K562 (cell line): ENCODE measurements around the gene FANCC. TPM values are rescaled to one million over a fixed set of nuclear protein-coding genes. Genes with fewer than 3 reads are reported as not detected.

Experiments used
- ATAC-seq: fragments of 200-7000 bp; cut with Tn5 transposase; 3 replicates; pipeline ENCODE4 v1.9.1; 2020; ENCODE audit warnings: moderate library complexity
- BruUV-seq: library from RNA; stranded (reverse); fragments of 400-500 nt; replicated peaks from 2 replicates; lab custom pipeline; 2021; lab: Mats Ljungman, UMichigan
- CTCF ChIA-PET: fragments of 300-600 bp; formaldehyde crosslinking; extraction: SDS; loops from one replicate; lab custom pipeline; 2021; ENCODE audit warnings: low intra/inter-chr PET ratio; lab: Yijun Ruan, JAX
- POLR2A ChIA-PET: fragments of 300-600, 350-650 bp; sonication (Branson Sonifier 250); formaldehyde crosslinking; extraction: SDS; loops from one replicate; lab custom pipeline; 2021; ENCODE audit warnings: antibody characterized with exemption, inconsistent platforms; lab: Yijun Ruan, JAX
- DNase-seq, 4 experiments: peaks; one replicate each; pipeline versions ENCODE4 v3.0.0 to v3.0.0-alpha.2; 2011 to 2018; ENCODE audit warnings: low spot score in 3 of 4, mixed read lengths in 3 of 4; ENCODE audit errors: extremely low read depth in 1 of 4
- FAIRE-seq: peaks from 2 replicates; lab custom pipeline; 2011; peaks lifted over from hg19 to GRCh38; lab: Jason Lieb, UNC
- H2AFZ ChIP-seq: 2 replicates; pipeline ENCODE4 v1.6.0; 2011; ENCODE audit warnings: low read depth, low read length, control low read depth, inconsistent platforms
- H3K27ac ChIP-seq: fragments of 200-600 bp; 3 replicates; pipeline ENCODE4 v1.8.0; 2011; ENCODE audit warnings: low read depth, mild to moderate bottlenecking, control low read depth, inconsistent platforms, low read length, moderate library complexity, mixed read lengths; ENCODE audit errors: extremely low read depth
- H3K27me3 ChIP-seq, 2 experiments: fragments of 300-600 bp in 1 of 2; 2 replicates in 1 of 2; 3 replicates in 1 of 2; pipeline versions ENCODE4 v1.6.0 to v1.8.0; 2011; ENCODE audit warnings: inconsistent platforms in 2 of 2, low read length in 2 of 2, mild to moderate bottlenecking in 1 of 2, mixed read lengths in 1 of 2, moderate library complexity in 1 of 2; ENCODE audit not compliant: control insufficient read depth in 2 of 2, insufficient read depth in 2 of 2
- H3K36me3 ChIP-seq: fragments of 300-600 bp; 3 replicates; pipeline ENCODE4 v1.8.0; 2011; ENCODE audit warnings: mild to moderate bottlenecking, low read length, inconsistent platforms; ENCODE audit not compliant: control insufficient read depth, insufficient read depth
- H3K4me1 ChIP-seq, 2 experiments: fragments of 200-600 bp in 1 of 2; replicated peaks in 1 of 2; 2 replicates in 1 of 2; 3 replicates in 1 of 2; pipeline versions ENCODE4 v1.5.1 to v1.8.0; 2011; ENCODE audit warnings: inconsistent platforms in 2 of 2, low read length in 2 of 2, mild to moderate bottlenecking in 1 of 2, mixed read lengths in 1 of 2, moderate library complexity in 1 of 2; ENCODE audit not compliant: control insufficient read depth in 2 of 2, insufficient read depth in 2 of 2
- H3K4me2 ChIP-seq: 2 replicates; pipeline ENCODE4 v1.6.1; 2011; ENCODE audit warnings: low read length, control low read depth, inconsistent platforms, mixed read lengths; ENCODE audit not compliant: insufficient read depth
- H3K4me3 ChIP-seq: fragments of 200-600 bp; sonication (generic), shearing (Covaris generic); 2 replicates; pipeline ENCODE4 v1.5.1; 2016; ENCODE audit warnings: control low read depth, inconsistent platforms
- H3K79me2 ChIP-seq: fragments of 200-600 bp; 3 replicates; pipeline ENCODE4 v1.8.0; 2011; ENCODE audit warnings: low read length, inconsistent platforms; ENCODE audit not compliant: control insufficient read depth, insufficient read depth
- H3K9ac ChIP-seq, 2 experiments: 2 replicates each; pipeline versions ENCODE4 v1.6.0 to v1.6.1; 2011; ENCODE audit warnings: low read depth in 2 of 2, low read length in 2 of 2, control low read depth in 1 of 2, inconsistent platforms in 1 of 2, mild to moderate bottlenecking in 1 of 2, mixed read lengths in 1 of 2; ENCODE audit not compliant: insufficient read depth in 1 of 2
- H3K9me1 ChIP-seq: one replicate; pipeline ENCODE4 v1.6.0; 2011; ENCODE audit warnings: inconsistent platforms, mild to moderate bottlenecking, low read length, moderate library complexity; ENCODE audit not compliant: control insufficient read depth, insufficient read depth
- H3K9me3 ChIP-seq: replicated peaks from 2 replicates; pipeline ENCODE4 v1.5.1; 2011; ENCODE audit warnings: low read depth, low read length, inconsistent platforms; ENCODE audit not compliant: control insufficient read depth, insufficient read depth
- H4K20me1 ChIP-seq: replicated peaks from 2 replicates; pipeline ENCODE4 v1.6.1; 2011; ENCODE audit warnings: low read length, inconsistent platforms, mixed read lengths; ENCODE audit not compliant: control insufficient read depth, insufficient read depth
- ADNP ChIP-seq: fragments of 200-800 bp; sonication (Bioruptor generic); IDR thresholded peaks from 2 replicates; pipeline ENCODE4 v1.6.1; 2016; ENCODE audit warnings: missing genetic modification characterization, missing compliant biosample characterization
- ATF1 ChIP-seq, 2 experiments: fragments of 450-650 bp in 1 of 2; IDR thresholded peaks; 2 replicates each; pipeline ENCODE4 v1.6.1; 2016; ENCODE audit warnings: missing compliant biosample characterization in 1 of 2, missing genetic modification characterization in 1 of 2
- CBFA2T2 ChIP-seq: fragments of 450-650 bp; conservative IDR thresholded peaks from 2 replicates; pipeline ENCODE4 v1.6.1; 2017; ENCODE audit warnings: mild to moderate bottlenecking
- CEBPB ChIP-seq: fragments of 450-650 bp; IDR thresholded peaks from 2 replicates; pipeline ENCODE4 v1.6.1; 2016; ENCODE audit warnings: missing genetic modification characterization, missing compliant biosample characterization
- PHF20 ChIP-seq: fragments of 450-650 bp; IDR thresholded peaks from 2 replicates; pipeline ENCODE4 v1.6.1; 2018; ENCODE audit not compliant: partially characterized antibody
- RBM39 ChIP-seq: fragments of 200-400 bp; formaldehyde crosslinking; optimal IDR thresholded peaks from 2 replicates; pipeline ENCODE3; 2018; ENCODE audit warnings: low read depth, low read length
- SMC3 ChIP-seq: conservative IDR thresholded peaks from 2 replicates; pipeline ENCODE4 v1.6.1; 2011; ENCODE audit warnings: low read depth, low read length, improper control_type of control experiment; ENCODE audit not compliant: insufficient read depth
- TEAD4 ChIP-seq, 2 experiments: sonication (generic) in 1 of 2; formaldehyde crosslinking in 1 of 2; IDR thresholded peaks; 2 replicates each; pipeline versions ENCODE4 v1.6.1 to v1.8.0; 2012 to 2022; ENCODE audit warnings: borderline replicate concordance in 1 of 2, inconsistent platforms in 1 of 2, low read length in 1 of 2, mild to moderate bottlenecking in 1 of 2, missing genetic modification reagents in 1 of 2
- XRCC5 ChIP-seq: fragments of 200-400 bp; formaldehyde crosslinking; IDR thresholded peaks from 2 replicates; pipeline ENCODE4 v1.6.1; 2017; ENCODE audit warnings: low read depth, mild to moderate bottlenecking, low read length
- ZNF253 ChIP-seq: fragments of 250-450 bp; sonication (Bioruptor Pico); conservative IDR thresholded peaks from 2 replicates; pipeline ENCODE4 v1.6.1; 2021; ENCODE audit warnings: mild to moderate bottlenecking
- ZNF79 ChIP-seq: fragments of 250-450 bp; sonication (Bioruptor Pico); IDR thresholded peaks from 2 replicates; pipeline ENCODE4 v1.4.0; 2020; ENCODE audit warnings: low read depth, mild to moderate bottlenecking, moderate library complexity
- WGBS: fragments of 100-300 bp; shearing (Covaris generic); methylation state at CpG from one replicate; pipeline ENCODE4 v1.1.6; 2016; ENCODE audit warnings: low coverage, mixed read lengths; ENCODE audit not compliant: insufficient coverage; ENCODE audit errors: missing lambda C conversion rate; 5-methylcytosine and 5-hydroxymethylcytosine counted together
- in situ Hi-C: fragments of 300-500 bp; cut with MboI; formaldehyde crosslinking; loops from 4 replicates; pipeline ENCODE4 v1.15.0; 2018; ENCODE audit warnings: inconsistent platforms, mixed read lengths
- intact Hi-C: fragments of 100-400 bp; cut with micrococcal nuclease; formaldehyde crosslinking; loops from 2 replicates; pipeline ENCODE4 v1.14.2; 2022
- polyA plus RNA-seq, 8 experiments: library from polyadenylated mRNA; depleted of rRNA in 4 of 8; stranded (reverse) in 5 of 8; unstranded in 3 of 8; fragments of >200 nt; fragmentation: Nextera tagmentation in 2 of 8; fragmentation: Illumina TruSeq in 1 of 8; extraction: Ambion mirVana in 2 of 8; extraction: Trizol in 1 of 8; gene quantifications; 2 replicates each; pipeline versions ENCODE4 v1.2.1 to v1.2.3, GENCODE V29; 2011 to 2014; ENCODE audit warnings: inconsistent platforms in 1 of 8, missing spikeins in 1 of 8
- total RNA-seq, 7 experiments: library from RNA; depleted of rRNA in 6 of 7; stranded (reverse); fragments of >200 nt in 6 of 7; fragmentation: Illumina TruSeq in 2 of 7; extraction: Trizol in 2 of 7; gene quantifications; 2 replicates each; pipeline versions ENCODE4 v1.2.1 to v1.2.3, GENCODE V29; 2011 to 2021; ENCODE audit warnings: low replicate concordance in 1 of 7
- TF ChIP-seq, protein P1 (sequence below): fragments of 250-450 bp; sonication (Bioruptor Pico); IDR thresholded peaks from 2 replicates; pipeline ENCODE4 v1.4.0; 2020

Gene FANCC
- total and polyA plus RNA-seq, 9 of the 15 experiments (the other 6 are each of a cell fraction or from before 2014, with no cell fraction given): 4.6 to 18.4 (median 14.2) TPM

GRCh38 chr9:95217936-95218335 is 99.6 kb downstream of the FANCC start:
- no peak for DNase-seq
- CTCF ChIA-PET: no interaction called here
- H3K36me3 ChIP-seq: no peaks in the 10 kb centered on the region
- H4K20me1 ChIP-seq: no peaks in the 10 kb centered on the region
- H3K9ac ChIP-seq: no peak overlapping the region
- H3K4me3 ChIP-seq: no peak overlapping the region
- no peak for TF ChIP-seq XRCC5
- TF ChIP-seq TEAD4 (IDR thresholded peaks at IDR 0.05; ENCODE audit: low read length): no peak
- no peak for TF ChIP-seq TEAD4 (CRISPR knock-in tag; IDR thresholded peaks at IDR 0.05; ENCODE audit: borderline replicate concordance)
- no peak for TF ChIP-seq RBM39
- TF ChIP-seq ADNP (tag): no peak
- TF ChIP-seq CEBPB: no peak
- TF ChIP-seq ZNF253 (CRISPR knock-in tag): no peak
- TF ChIP-seq, protein P1, sequence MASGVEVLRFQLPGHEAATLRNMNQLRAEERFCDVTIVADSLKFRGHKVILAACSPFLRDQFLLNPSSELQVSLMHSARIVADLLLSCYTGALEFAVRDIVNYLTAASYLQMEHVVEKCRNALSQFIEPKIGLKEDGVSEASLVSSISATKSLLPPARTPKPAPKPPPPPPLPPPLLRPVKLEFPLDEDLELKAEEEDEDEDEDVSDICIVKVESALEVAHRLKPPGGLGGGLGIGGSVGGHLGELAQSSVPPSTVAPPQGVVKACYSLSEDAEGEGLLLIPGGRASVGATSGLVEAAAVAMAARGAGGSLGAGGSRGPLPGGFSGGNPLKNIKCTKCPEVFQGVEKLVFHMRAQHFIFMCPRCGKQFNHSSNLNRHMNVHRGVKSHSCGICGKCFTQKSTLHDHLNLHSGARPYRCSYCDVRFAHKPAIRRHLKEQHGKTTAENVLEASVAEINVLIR (CRISPR knock-in tag): no peak
- no peak for TF ChIP-seq ZNF79 (CRISPR knock-in tag)
- no peak for TF ChIP-seq PHF20
- no peak for TF ChIP-seq CBFA2T2
- TF ChIP-seq SMC3: no peak
- TF ChIP-seq ATF1 (CRISPR knock-in tag; IDR thresholded peaks at IDR 0.05): no peak
- TF ChIP-seq ATF1 (tag; IDR thresholded peaks at IDR 0.05): no peak
- TF ChIP-seq, all 486 proteins: peak for 0
- Histone ChIP-seq H2AFZ (no peak overlapping the region), H3K4me1 (no peaks in the 10 kb centered on the region), H3K27ac (no peak overlapping the region), H3K27me3 (no peaks in the 10 kb centered on the region), H3K9me3 (no peaks in the 10 kb centered on the region), H3K79me2 (no peaks in the 10 kb centered on the region), H3K9me1 (no peaks in the 10 kb centered on the region), H3K4me2 (no peak overlapping the region)
- POLR2A ChIA-PET: no interaction called here
- 49% methylated on average over 4 of the region's 5 CpGs for WGBS
- intact Hi-C loops: no loop called here
- in situ Hi-C loops: no loop called here
- ATAC-seq (no peak), FAIRE-seq (no peak)
- BruUV-seq: no TSS peak
